Osteocyte (in vitro differentiated cells): ENCODE results near the gene TJP1. TPM values are rescaled to one million over a fixed set of nuclear protein-coding genes. Genes with fewer than 3 reads are reported as not detected.
"Not testable (repeated sequence)": the region's sequence is repeated elsewhere in the genome, so short reads cannot be mapped to it uniquely, and the experiment has no call there.

ENCODE experiments used
- DNase-seq: peaks from one replicate; pipeline ENCODE4 v3.0.0; 2021; ENCODE audit warnings: mixed read lengths; ENCODE audit not compliant: unreplicated experiment; ENCODE audit errors: extremely low spot score
- H3K27ac Mint-ChIP-seq: one replicate; pipeline ENCODE4 v1.8.0; 2021; ENCODE audit warnings: mild to moderate bottlenecking, mixed read lengths; ENCODE audit not compliant: unreplicated experiment
- H3K27me3 Mint-ChIP-seq: one replicate; pipeline ENCODE4 v1.8.0; 2021; ENCODE audit warnings: mixed read lengths; ENCODE audit not compliant: unreplicated experiment
- H3K36me3 Mint-ChIP-seq: one replicate; pipeline ENCODE4 v1.8.0; 2021; ENCODE audit warnings: mixed read lengths; ENCODE audit not compliant: unreplicated experiment
- H3K4me1 Mint-ChIP-seq: one replicate; pipeline ENCODE4 v1.8.0; 2021; ENCODE audit warnings: mixed read lengths; ENCODE audit not compliant: unreplicated experiment
- H3K4me3 Mint-ChIP-seq: one replicate; pipeline ENCODE4 v1.8.0; 2021; ENCODE audit warnings: mild to moderate bottlenecking, moderate library complexity, mixed read lengths; ENCODE audit not compliant: unreplicated experiment
- H3K9me3 Mint-ChIP-seq: one replicate; pipeline ENCODE4 v1.8.0; 2021; ENCODE audit warnings: mixed read lengths; ENCODE audit not compliant: unreplicated experiment
- total RNA-seq: library from RNA; stranded (reverse); gene quantifications from 2 replicates; pipeline ENCODE4 v1.2.1, GENCODE V29; 2021
- TF ChIP-seq, protein P1 (sequence below): fragments of 200-600 bp; sonication (generic); IDR thresholded peaks from 2 replicates; pipeline ENCODE4 v1.5.0; 2021; ENCODE audit warnings: antibody characterized with exemption, mild to moderate bottlenecking, moderate library complexity

TJP1 gene
- total RNA-seq, 1 donor from 2014 or later, result 113 TPM

DNA sequence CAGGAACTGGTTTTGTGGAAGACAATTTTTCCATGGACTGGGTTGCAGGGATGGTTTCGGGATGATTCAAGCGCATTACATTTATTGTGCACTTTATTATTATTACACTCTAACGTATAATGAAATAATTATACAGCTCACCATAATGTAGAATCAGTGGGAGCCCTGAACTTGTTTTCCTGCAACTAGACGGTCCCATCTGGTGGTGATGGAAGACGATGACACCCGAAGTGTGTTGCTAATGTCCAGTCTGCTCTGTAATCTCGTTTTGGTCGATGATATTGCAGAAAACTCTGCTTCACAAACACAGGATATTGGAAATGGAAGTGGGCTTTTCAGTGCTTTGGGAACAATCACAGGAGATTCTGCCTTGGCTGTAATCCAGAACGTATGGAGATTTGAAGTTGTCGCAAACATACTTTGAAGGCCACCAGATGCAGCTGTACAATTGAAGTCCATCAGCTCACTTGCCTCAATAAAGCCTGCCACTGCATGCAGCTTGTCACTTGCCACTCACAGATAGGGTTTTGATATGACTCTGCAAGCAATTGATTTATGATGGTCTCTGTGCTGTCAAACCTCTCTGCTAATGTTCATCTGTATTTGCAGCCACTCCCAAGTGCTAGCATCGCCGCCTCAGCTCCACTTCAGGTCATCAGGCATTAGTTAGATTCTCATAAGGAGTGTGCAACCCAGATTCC, 141.7 kb downstream of the TJP1 start:
- TF ChIP-seq, protein P1, sequence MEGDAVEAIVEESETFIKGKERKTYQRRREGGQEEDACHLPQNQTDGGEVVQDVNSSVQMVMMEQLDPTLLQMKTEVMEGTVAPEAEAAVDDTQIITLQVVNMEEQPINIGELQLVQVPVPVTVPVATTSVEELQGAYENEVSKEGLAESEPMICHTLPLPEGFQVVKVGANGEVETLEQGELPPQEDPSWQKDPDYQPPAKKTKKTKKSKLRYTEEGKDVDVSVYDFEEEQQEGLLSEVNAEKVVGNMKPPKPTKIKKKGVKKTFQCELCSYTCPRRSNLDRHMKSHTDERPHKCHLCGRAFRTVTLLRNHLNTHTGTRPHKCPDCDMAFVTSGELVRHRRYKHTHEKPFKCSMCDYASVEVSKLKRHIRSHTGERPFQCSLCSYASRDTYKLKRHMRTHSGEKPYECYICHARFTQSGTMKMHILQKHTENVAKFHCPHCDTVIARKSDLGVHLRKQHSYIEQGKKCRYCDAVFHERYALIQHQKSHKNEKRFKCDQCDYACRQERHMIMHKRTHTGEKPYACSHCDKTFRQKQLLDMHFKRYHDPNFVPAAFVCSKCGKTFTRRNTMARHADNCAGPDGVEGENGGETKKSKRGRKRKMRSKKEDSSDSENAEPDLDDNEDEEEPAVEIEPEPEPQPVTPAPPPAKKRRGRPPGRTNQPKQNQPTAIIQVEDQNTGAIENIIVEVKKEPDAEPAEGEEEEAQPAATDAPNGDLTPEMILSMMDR, result no peak
- no peak overlapping the region for H3K4me3 Mint-ChIP-seq
- H3K9me3 Mint-ChIP-seq, result no peaks in the 10 kb centered on the region
- no peak for DNase-seq
- H3K27me3 Mint-ChIP-seq, result no peaks in the 10 kb centered on the region
- H3K4me1 Mint-ChIP-seq, result peaks cover 15% of the 10 kb centered on the region
- no peaks in the 10 kb centered on the region for H3K36me3 Mint-ChIP-seq
- no peak overlapping the region for H3K27ac Mint-ChIP-seq

DNA sequence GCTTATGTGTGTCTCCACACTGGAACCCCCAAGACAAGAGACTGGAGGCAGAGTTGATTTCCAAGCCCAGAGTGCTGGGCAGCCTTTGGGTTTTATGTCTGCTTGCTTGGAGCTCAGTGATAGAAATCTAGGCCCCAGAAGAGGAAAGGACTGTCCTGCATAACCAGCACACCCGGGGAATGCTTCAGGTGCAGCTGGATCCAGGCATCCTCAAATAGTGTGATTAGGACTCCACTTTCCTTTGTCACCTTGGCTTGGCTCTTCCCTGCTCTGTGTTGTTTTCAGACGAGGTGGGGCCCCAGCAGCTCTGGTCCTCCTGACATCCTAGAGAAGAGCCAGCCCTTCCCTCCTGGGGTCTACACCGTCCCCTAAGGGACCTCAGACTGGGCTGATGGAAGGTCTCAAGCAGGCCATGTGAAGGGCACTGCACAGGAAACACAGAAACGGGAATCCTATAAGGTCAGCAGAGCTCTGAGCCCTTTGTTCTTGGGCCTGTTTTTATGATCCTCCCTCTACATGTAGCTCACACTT, 143.7 kb downstream of the TJP1 start:
- TF ChIP-seq, protein P1, result no peak
- no peak overlapping the region for H3K4me3 Mint-ChIP-seq

DNA sequence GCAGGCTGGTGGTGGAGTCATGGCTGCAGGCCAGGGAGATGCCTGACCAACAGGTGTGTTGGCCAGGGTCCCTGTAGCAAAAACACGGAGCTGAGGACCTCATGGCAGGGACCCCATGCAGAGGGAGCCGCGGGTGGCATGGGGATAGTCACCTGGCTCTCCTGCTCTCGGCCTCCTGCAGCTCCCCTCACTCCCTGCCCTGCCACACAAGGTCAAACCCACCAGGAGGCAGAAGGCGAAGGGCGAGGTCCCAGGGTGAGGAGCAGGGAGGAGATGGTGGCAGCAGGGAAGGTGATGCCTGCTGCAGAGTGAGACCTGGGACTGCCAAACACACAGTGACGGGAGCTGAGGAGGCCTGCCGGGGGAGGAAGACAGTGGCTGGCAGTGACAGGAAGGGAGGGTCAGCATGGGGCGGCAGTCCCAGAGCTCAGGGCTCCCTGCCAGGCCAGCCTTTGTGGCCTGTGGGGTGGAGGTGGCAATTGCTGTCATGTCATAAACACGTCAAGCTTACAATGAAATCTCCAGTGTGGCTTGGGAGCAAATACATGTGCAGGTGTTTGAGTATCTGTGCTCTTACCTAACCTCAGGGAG, 144.3 kb downstream of the TJP1 start:
- peaks cover 24% of the 10 kb centered on the region for H3K4me1 Mint-ChIP-seq
- peak; percentile 62 for DNase-seq
- no peak overlapping the region for H3K4me3 Mint-ChIP-seq
- H3K27me3 Mint-ChIP-seq, result no peaks in the 10 kb centered on the region
- no peaks in the 10 kb centered on the region for H3K9me3 Mint-ChIP-seq
- TF ChIP-seq, protein P1, result no peak
- H3K36me3 Mint-ChIP-seq, result no peaks in the 10 kb centered on the region
- H3K27ac Mint-ChIP-seq, result no peak overlapping the region

More for the DNA sequence above, 143.7 kb downstream of the TJP1 start:
- Mint-ChIP-seq H3K36me3 (no peaks in the 10 kb centered on the region), H3K27ac (no peak overlapping the region), H3K4me1 (peaks cover 22% of the 10 kb centered on the region), H3K9me3 (no peaks in the 10 kb centered on the region), H3K27me3 (no peaks in the 10 kb centered on the region)
- peak; percentile 15 for DNase-seq

DNA sequence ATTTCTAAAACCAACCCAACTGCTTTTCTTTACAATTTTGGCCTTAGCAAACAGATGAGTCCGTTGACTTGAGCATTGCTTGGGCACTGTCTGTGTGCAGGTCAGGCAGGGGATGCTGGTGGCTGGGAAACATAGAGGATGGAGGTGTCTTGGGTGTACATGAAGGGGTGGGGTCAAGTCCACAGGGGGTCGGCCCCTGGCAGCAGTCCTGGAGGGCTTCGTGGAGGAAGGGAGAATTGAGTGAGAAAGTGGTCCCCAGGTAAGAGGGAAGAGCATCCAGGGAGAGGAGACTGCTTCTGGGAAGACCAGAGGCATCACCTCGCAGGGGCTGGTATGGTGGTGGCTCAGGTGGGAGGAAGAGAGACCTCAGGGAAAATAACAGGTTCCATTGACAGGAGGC, 144.8 kb downstream of the TJP1 start:
- Mint-ChIP-seq H3K27me3 (no peaks in the 10 kb centered on the region), H3K9me3 (no peaks in the 10 kb centered on the region), H3K4me1 (peaks cover 28% of the 10 kb centered on the region), H3K4me3 (no peak overlapping the region), H3K36me3 (no peaks in the 10 kb centered on the region), H3K27ac (no peak overlapping the region)
- TF ChIP-seq, protein P1, result no peak
- DNase-seq, result peak; percentile 60

DNA sequence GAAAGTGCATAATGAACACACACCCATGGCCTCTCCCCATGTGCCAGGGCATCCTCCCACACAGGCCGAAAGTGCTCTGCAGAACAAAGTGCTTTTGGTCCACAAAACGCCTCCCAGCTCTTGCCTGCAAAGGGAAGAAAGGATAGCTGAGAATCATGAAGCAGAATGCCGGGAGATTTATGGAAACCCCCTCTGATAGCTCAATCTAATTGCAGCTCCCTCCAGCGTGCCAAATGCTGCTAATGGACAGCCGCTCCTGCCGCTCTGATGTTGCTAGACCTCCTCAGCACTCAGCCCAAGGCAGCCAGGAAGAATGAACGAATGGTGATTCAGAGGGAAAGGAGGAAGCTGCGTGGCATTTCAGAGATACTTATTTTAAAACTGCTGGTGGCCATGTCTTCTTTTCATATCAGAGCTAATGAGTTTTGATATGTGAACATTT, 145.3 kb downstream of the TJP1 start:
- Mint-ChIP-seq H3K27me3 (no peaks in the 10 kb centered on the region), H3K9me3 (no peaks in the 10 kb centered on the region), H3K4me3 (peak overlapping the region; percentile 26), H3K27ac (no peak overlapping the region), H3K4me1 (peaks cover 30% of the 10 kb centered on the region), H3K36me3 (no peaks in the 10 kb centered on the region)
- TF ChIP-seq, protein P1, result no peak
- DNase-seq, result peak; percentile 77

- not testable (repeated sequence) for H3K27me3 Mint-ChIP-seq, H3K27ac Mint-ChIP-seq, H3K36me3 Mint-ChIP-seq, H3K9me3 Mint-ChIP-seq
- H3K4me1 Mint-ChIP-seq, result peaks cover 35% of the 10 kb centered on the region
- peak overlapping the region; percentile 26 for H3K4me3 Mint-ChIP-seq
- peak; percentile 21 for DNase-seq
Observed at GRCh38 chr15:29676374-29676960, 145.8 kb downstream of the TJP1 start.
